ENCODE measurements around the gene MIA. TPM values are rescaled to one million over a fixed set of nuclear protein-coding genes. Genes with fewer than 3 reads are reported as not detected.

Gene MIA
- total and polyA plus RNA-seq, 7 donors = 0.38 to 1.3 (median 0.77) TPM; not detected in 4

DNA sequence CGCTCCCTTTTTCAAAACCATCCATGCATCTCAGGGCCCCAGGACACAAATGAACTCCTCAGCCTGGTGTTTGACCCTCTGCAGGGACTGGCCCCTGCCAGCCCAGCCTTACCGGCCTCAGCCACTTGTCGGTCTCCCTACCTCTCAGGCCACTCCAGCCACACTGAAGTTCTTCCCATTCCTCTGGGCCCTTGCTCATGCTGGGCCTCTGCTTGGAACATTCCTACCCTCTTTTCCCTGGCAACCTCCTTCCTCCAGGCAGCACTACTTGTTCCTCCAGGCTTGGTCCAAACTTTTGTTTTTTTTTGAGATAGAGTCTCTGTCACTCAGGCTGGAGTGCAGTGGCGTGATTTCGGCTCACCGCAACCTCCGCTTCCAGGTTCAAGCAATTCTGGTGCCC, 16.0 kb downstream of the MIA start:
- ATAC-seq (peak in 1 of 4 donors; percentile 26), DNase-seq (no peak)
- Histone ChIP-seq H3K4me1 (no peaks in the 10 kb centered on the region), H3K27me3 (ENCODE audit: insufficient read depth in 3 of 3, low read length in 2 of 3) (no peaks in the 10 kb centered on the region), H3K27ac (no peak overlapping the region), H3K4me3 (no peak overlapping the region), H3K36me3 (ENCODE audit: insufficient read depth in 1 of 2, low read depth in 1 of 2) (peaks cover 0 to 11% of the 10 kb centered on the region in 2 donors), H3K9me3 (no peaks in the 10 kb centered on the region)
- no peak for TF ChIP-seq CTCF (IDR thresholded peaks at IDR 0.05)
- 63 to 96% (median 90%) methylated on average over 7 of the region's 7 CpGs for WGBS, 3 donors
- intact Hi-C loops (cut with DNase I) = no loop called here

DNA sequence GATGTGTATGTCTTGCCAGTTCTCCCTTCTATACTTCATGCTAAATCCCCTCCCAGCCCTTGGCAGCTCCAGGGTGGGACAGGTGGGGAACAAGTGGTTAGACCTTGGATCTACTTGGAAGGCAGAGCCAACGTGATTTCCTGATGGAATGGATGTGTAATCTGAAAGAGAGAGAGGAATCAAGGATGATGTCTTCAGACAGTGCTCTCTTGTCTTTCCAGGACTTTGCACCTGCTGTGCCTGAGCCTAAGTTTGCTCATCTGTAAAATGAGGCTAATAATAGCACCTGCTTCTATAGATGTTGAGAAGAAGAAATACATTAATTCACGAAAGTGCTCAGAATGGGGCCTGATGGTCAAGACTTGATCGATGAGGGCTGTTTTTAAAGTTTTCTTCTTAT, 16.7 kb downstream of the MIA start:
- no peak for TF ChIP-seq CTCF (IDR thresholded peaks at IDR 0.05)
- ATAC-seq = no peak
- no peak overlapping the region for H3K4me3 ChIP-seq
- DNase-seq = no peak
- WGBS, 3 donors = 75 to 77% (median 76%) methylated on average over 3 of the region's 3 CpGs
- H3K4me1 ChIP-seq = no peaks in the 10 kb centered on the region
- no peaks in the 10 kb centered on the region for H3K27me3 ChIP-seq (ENCODE audit: insufficient read depth in 3 of 3, low read length in 2 of 3)
- intact Hi-C loops (cut with DNase I) = no loop called here
- no peak overlapping the region for H3K27ac ChIP-seq
- H3K9me3 ChIP-seq = no peaks in the 10 kb centered on the region
- H3K36me3 ChIP-seq (ENCODE audit: insufficient read depth in 1 of 2, low read depth in 1 of 2) = peaks cover 0 to 5% of the 10 kb centered on the region in 2 donors

DNA sequence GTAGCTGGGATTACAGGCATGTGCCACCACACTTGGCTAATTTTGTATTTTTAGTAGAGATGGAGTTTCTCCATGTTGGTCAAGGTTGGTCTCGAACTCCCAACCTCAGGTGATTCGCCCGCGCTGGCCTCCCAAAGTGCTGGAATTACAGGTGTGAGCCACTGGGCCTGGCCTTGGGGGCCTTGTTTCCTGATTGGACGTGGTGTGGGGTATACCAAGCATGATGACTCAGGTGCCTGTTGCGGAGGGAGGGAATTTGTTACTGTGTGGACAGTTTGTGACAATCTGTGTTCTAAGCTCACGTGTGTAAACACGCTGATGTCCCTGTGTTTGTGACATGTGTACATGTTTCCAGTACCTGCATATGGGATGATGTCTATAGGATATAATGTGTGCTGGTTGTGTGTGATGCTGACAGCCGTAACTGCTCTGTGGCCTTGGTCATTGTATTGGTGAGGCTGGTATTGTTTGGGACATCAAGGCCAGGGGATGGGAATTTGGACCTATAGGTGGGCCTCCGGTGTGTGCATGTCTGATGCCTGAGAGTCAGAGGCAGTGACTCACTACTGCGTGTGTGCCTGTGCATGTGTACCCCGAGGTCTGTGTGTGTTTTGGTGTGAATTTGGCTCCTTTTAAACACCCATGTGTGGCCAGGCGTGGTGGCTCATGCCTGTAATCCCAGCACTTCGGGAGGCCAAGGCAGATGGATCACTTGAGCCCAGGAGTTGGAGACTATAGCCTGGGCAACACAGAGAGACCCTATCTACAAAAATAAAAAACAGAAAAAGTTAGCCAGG, 22.0 kb downstream of the MIA start:
- Histone ChIP-seq H3K27me3 (ENCODE audit: insufficient read depth in 3 of 3, low read length in 2 of 3) (no peaks in the 10 kb centered on the region), H3K4me1 (peaks cover 24% of the 10 kb centered on the region), H3K27ac (no peak overlapping the region), H3K36me3 (ENCODE audit: insufficient read depth in 1 of 2, low read depth in 1 of 2) (peaks cover 0 to 14% of the 10 kb centered on the region in 2 donors), H3K4me3 (no peak overlapping the region), H3K9me3 (no peaks in the 10 kb centered on the region)
- intact Hi-C loops (cut with DNase I) = loop anchor here in 1 of 2 donors (5.0 kb wide), 1 partner anchor 45 kb away; the partner anchor contains the start of genes ACTMAP and SNRPA
- no peak for DNase-seq
- 93 to 96% (median 94%) methylated on average over 14 of the region's 14 CpGs for WGBS, 3 donors
- no peak for TF ChIP-seq CTCF (IDR thresholded peaks at IDR 0.05)
- no peak for ATAC-seq

- DNase-seq (peak; percentile 68 to 81), ATAC-seq (peak; percentile 21 to 52 (median 50))
- H3K4me1 ChIP-seq = peaks cover 31% of the 10 kb centered on the region
- TF ChIP-seq CTCF (IDR thresholded peaks at IDR 0.05) = peak; percentile 26
- H3K9me3 ChIP-seq = no peaks in the 10 kb centered on the region
- WGBS, 3 donors = 10 to 18% (median 12%) methylated on average over 27 to 28 of the region's 28 CpGs
- H3K4me3 ChIP-seq = peak overlapping the region; percentile 95
- intact Hi-C loops (cut with DNase I) = loop anchor here in 1 of 2 donors (1.0 to 5.0 kb wide), 2 partner anchors 20 to 46 kb away; partner anchors contain the start of genes ACTMAP, RAB4B and SNRPA
- peak overlapping the region; percentile 89 for H3K27ac ChIP-seq
- peaks cover 0 to 14% of the 10 kb centered on the region in 2 donors for H3K36me3 ChIP-seq (ENCODE audit: insufficient read depth in 1 of 2, low read depth in 1 of 2)
- no peaks in the 10 kb centered on the region for H3K27me3 ChIP-seq (ENCODE audit: insufficient read depth in 3 of 3, low read length in 2 of 3)
Observed at GRCh38 chr19:40797963-40798682, 22.8 kb downstream of the MIA start.

Measured in psoas muscle (tissue), 8 donors.